ENCODE results near the gene THSD4.
"Not testable (repeated sequence)": the region's sequence is repeated elsewhere in the genome, so short reads cannot be mapped to it uniquely, and the experiment has no call there.

The THSD4 gene

DNA sequence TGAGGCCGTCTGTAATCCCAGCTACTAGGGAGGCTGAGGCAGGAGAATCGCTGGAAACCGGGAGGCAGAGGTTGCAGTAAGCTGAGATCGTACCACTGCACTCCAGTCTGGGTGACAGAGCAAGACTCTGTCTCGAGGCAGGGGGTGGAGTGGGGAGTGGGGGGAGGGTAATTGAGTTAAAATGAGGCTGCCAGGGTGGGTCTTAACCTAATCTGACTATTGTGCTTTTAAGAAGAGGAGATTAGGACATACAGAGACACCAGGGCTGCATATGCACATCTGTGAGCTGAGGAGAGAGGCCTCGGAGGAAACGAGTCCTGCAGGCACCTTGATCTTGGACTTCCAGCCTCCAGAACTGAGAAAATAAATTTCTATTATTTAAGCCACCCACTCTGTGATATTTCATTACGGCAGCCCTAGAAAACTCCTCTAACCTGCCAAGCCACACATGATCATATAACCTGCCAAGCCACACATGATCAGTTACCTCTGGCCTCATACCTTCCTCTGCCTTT lies 197.0 kb downstream of the THSD4 start:
- no peak overlapping the region for H3K27ac ChIP-seq (ENCODE audit: low read depth, low read length)
- no peaks in the 10 kb centered on the region for H3K27me3 ChIP-seq (ENCODE audit: control insufficient read depth in 1 of 2, insufficient read depth in 2 of 2, low read length in 2 of 2)
- no peak overlapping the region for H3K9ac ChIP-seq (ENCODE audit: low read length)
- no peaks in the 10 kb centered on the region for H3K4me1 ChIP-seq (ENCODE audit: insufficient read depth, low read length)
- no peaks in the 10 kb centered on the region for H3K9me3 ChIP-seq (ENCODE audit: low read length)
- no peak overlapping the region for H3K4me3 ChIP-seq (ENCODE audit: low read depth in 1 of 2, low read length in 2 of 2)
- H3K36me3 ChIP-seq (ENCODE audit: insufficient read depth, low read length): no peaks in the 10 kb centered on the region

DNA sequence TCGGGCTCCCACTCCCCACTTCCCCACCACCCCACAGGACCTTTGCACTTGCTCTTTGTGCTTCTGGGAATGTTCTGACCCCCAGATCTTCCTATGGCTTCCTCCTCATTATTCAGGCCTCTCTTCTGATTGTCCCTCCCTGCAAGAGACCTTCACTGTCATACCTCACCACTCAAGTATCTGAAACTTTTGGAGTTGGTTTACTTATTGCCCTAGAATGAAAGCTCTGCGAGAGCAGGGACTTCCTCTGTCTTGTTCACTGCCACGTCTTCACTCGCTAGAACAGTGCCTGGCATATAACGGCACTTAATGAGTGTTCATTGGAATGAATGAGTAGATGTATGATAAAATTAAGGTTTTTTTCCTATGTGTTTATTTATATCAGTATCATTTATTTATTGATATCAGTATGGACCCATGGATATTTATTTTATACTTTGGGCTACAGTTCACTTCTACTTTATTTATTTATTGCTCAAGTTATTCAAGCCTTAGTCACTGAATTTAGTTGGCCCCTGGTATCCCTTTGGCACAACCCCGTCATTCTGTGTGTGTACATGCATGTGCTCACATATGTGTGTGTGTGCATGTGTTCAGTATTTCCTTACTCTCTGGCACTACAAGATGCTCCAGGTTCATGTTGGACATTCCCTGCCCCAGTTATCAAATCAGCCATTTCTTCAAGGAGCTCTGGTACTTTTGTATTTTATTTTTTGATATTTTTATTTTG lies 197.6 kb downstream of the THSD4 start:
- no peaks in the 10 kb centered on the region for H3K27me3 ChIP-seq (ENCODE audit: control insufficient read depth in 1 of 2, insufficient read depth in 2 of 2, low read length in 2 of 2)
- H3K4me1 ChIP-seq (ENCODE audit: insufficient read depth, low read length): no peaks in the 10 kb centered on the region
- H3K36me3 ChIP-seq (ENCODE audit: insufficient read depth, low read length): no peaks in the 10 kb centered on the region
- H3K9ac ChIP-seq (ENCODE audit: low read length): no peak overlapping the region
- no peak overlapping the region for H3K27ac ChIP-seq (ENCODE audit: low read depth, low read length)
- H3K9me3 ChIP-seq (ENCODE audit: low read length): no peaks in the 10 kb centered on the region
- no peak overlapping the region for H3K4me3 ChIP-seq (ENCODE audit: low read depth in 1 of 2, low read length in 2 of 2)

- no peaks in the 10 kb centered on the region for H3K36me3 ChIP-seq (ENCODE audit: insufficient read depth, low read length)
- no peak overlapping the region for H3K27ac ChIP-seq (ENCODE audit: low read depth, low read length)
- H3K4me3 ChIP-seq (ENCODE audit: low read depth in 1 of 2, low read length in 2 of 2): no peak overlapping the region
- H3K4me1 ChIP-seq (ENCODE audit: insufficient read depth, low read length): no peaks in the 10 kb centered on the region
- no peaks in the 10 kb centered on the region for H3K27me3 ChIP-seq (ENCODE audit: control insufficient read depth in 1 of 2, insufficient read depth in 2 of 2, low read length in 2 of 2)
- no peak overlapping the region for H3K9ac ChIP-seq (ENCODE audit: low read length)
- no peaks in the 10 kb centered on the region for H3K9me3 ChIP-seq (ENCODE audit: low read length)
These were observed 198.5 kb downstream of the THSD4 start for GRCh38 chr15:71313806-71314205.

DNA sequence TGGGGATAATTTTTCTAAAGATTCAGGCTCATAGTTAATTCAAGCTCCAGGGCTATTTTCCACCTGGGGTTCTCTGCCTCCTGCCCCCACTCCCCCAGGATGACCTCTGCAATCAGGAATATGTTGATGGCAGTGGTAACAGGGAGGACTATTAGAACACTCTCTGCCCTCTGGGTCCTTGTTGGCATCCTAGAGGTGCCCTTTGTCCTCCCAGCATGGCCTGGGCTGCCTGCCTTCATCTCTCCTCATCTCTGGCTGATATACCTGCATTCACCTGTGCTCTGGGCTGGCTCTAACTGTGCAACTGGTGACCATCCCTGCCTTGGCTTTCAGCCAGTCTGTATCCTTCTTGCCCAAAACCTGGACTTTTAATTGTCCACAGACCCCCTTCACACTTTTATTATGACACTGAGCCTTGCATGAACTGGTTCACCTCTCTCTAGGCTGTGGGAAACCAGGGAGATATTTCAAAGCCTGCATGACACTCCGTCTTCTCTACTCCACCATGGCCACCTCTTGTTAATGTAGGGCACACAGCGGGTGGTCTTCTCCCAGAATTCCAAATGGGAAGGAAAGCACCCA lies 199.8 kb downstream of the THSD4 start:
- H3K27ac ChIP-seq (ENCODE audit: low read depth, low read length): no peak overlapping the region
- no peaks in the 10 kb centered on the region for H3K27me3 ChIP-seq (ENCODE audit: control insufficient read depth in 1 of 2, insufficient read depth in 2 of 2, low read length in 2 of 2)

GRCh38 chr15:71316911-71317310 lies 201.6 kb downstream of the THSD4 start:
- no peak overlapping the region for H3K4me3 ChIP-seq (ENCODE audit: low read depth in 1 of 2, low read length in 2 of 2)
- H3K4me1 ChIP-seq (ENCODE audit: insufficient read depth, low read length): no peaks in the 10 kb centered on the region
- no peaks in the 10 kb centered on the region for H3K36me3 ChIP-seq (ENCODE audit: insufficient read depth, low read length)
- no peak overlapping the region for H3K27ac ChIP-seq (ENCODE audit: low read depth, low read length)
- H3K9me3 ChIP-seq (ENCODE audit: low read length): no peaks in the 10 kb centered on the region
- H3K9ac ChIP-seq (ENCODE audit: low read length): no peak overlapping the region
- H3K27me3 ChIP-seq (ENCODE audit: control insufficient read depth in 1 of 2, insufficient read depth in 2 of 2, low read length in 2 of 2): no peaks in the 10 kb centered on the region

More for the DNA sequence above, 199.8 kb downstream of the THSD4 start:
- H3K4me1 ChIP-seq (ENCODE audit: insufficient read depth, low read length): no peaks in the 10 kb centered on the region
- H3K36me3 ChIP-seq (ENCODE audit: insufficient read depth, low read length): no peaks in the 10 kb centered on the region
- no peaks in the 10 kb centered on the region for H3K9me3 ChIP-seq (ENCODE audit: low read length)
- H3K9ac ChIP-seq (ENCODE audit: low read length): no peak overlapping the region
- no peak overlapping the region for H3K4me3 ChIP-seq (ENCODE audit: low read depth in 1 of 2, low read length in 2 of 2)

DNA sequence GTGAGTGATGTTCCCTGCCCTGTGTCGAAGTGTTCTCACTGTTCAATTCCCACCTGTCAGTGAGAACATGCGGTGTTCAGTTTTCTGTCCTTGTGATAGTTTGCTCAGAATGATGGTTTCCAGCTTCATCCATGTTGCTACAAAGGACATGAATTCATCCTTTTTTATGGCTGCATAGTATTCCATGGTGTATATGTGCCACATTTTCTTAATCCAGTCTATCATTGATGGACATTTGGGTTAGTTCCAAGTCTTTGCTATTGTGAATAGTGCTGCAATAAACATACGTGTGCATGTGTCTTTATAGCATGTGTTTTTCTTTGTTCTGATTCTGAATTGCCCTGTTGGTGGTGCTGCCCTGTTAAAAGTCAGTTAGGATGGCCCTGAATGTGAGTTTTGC lies 204.2 kb downstream of the THSD4 start:
- not testable (repeated sequence) for H3K27me3 ChIP-seq (ENCODE audit: control insufficient read depth in 1 of 2, insufficient read depth in 2 of 2, low read length in 2 of 2); H3K4me3 ChIP-seq (ENCODE audit: low read depth in 1 of 2, low read length in 2 of 2); H3K9me3 ChIP-seq (ENCODE audit: low read length); H3K27ac ChIP-seq (ENCODE audit: low read depth, low read length); H3K4me1 ChIP-seq (ENCODE audit: insufficient read depth, low read length); H3K9ac ChIP-seq (ENCODE audit: low read length); H3K36me3 ChIP-seq (ENCODE audit: insufficient read depth, low read length)

GRCh38 chr15:71319935-71320334 lies 204.7 kb downstream of the THSD4 start:
- H3K4me3 ChIP-seq (ENCODE audit: low read depth in 1 of 2, low read length in 2 of 2): no peak overlapping the region
- H3K27me3 ChIP-seq (ENCODE audit: control insufficient read depth in 1 of 2, insufficient read depth in 2 of 2, low read length in 2 of 2): no peaks in the 10 kb centered on the region
- H3K4me1 ChIP-seq (ENCODE audit: insufficient read depth, low read length): no peaks in the 10 kb centered on the region
- no peak overlapping the region for H3K9ac ChIP-seq (ENCODE audit: low read length)
- no peaks in the 10 kb centered on the region for H3K36me3 ChIP-seq (ENCODE audit: insufficient read depth, low read length)
- H3K9me3 ChIP-seq (ENCODE audit: low read length): no peaks in the 10 kb centered on the region
- no peak overlapping the region for H3K27ac ChIP-seq (ENCODE audit: low read depth, low read length)

DNA sequence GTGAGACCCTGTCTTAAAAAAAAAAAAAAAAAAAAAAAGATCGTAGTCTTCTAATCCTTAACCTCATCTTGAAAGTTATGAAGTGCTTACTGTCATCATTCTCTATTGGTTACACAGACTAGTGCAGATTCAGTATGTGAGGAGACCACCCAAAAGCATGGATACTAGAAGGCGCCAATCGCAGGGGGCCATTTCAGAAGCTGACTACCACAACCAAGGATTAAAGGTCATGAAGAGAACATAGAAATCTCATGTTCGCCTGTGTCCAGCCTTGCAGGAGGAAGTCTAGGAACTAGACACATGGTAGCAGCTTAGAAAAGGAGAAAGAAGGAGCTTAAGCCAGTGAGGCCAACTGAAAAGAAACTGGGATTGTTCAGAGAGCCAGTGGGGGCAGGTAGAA lies 207.8 kb downstream of the THSD4 start:
- H3K36me3 ChIP-seq (ENCODE audit: insufficient read depth, low read length): no peaks in the 10 kb centered on the region
- no peak overlapping the region for H3K4me3 ChIP-seq (ENCODE audit: low read depth in 1 of 2, low read length in 2 of 2)
- H3K9me3 ChIP-seq (ENCODE audit: low read length): no peaks in the 10 kb centered on the region
- H3K27me3 ChIP-seq (ENCODE audit: control insufficient read depth in 1 of 2, insufficient read depth in 2 of 2, low read length in 2 of 2): no peaks in the 10 kb centered on the region
- H3K9ac ChIP-seq (ENCODE audit: low read length): no peak overlapping the region
- H3K27ac ChIP-seq (ENCODE audit: low read depth, low read length): no peak overlapping the region
- H3K4me1 ChIP-seq (ENCODE audit: insufficient read depth, low read length): no peaks in the 10 kb centered on the region

DNA sequence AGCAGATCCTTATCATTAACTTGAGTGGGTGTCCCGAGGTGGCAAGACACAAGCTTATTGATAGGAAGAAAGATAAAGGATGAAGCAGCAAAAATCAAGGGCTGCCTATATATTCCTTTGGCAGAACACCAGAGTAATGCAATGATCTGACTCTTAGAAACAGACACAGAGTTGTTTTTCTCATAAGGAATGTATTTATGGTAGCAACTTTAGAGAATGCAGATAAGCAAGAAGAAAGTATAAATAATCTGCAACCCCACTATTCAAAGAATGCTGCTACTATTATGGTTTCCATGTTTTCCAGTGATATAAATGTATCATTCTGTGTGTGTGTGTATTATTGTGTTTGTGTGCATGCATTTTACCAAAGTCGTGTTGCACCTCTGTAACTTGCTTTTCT lies 208.3 kb downstream of the THSD4 start:
- Histone ChIP-seq H3K36me3 (ENCODE audit: insufficient read depth, low read length) (no peaks in the 10 kb centered on the region), H3K4me1 (ENCODE audit: insufficient read depth, low read length) (peaks cover 4% of the 10 kb centered on the region), H3K9me3 (ENCODE audit: low read length) (no peaks in the 10 kb centered on the region), H3K4me3 (ENCODE audit: low read depth in 1 of 2, low read length in 2 of 2) (no peak overlapping the region), H3K27ac (ENCODE audit: low read depth, low read length) (no peak overlapping the region), H3K27me3 (ENCODE audit: control insufficient read depth in 1 of 2, insufficient read depth in 2 of 2, low read length in 2 of 2) (no peaks in the 10 kb centered on the region), H3K9ac (ENCODE audit: low read length) (no peak overlapping the region)

DNA sequence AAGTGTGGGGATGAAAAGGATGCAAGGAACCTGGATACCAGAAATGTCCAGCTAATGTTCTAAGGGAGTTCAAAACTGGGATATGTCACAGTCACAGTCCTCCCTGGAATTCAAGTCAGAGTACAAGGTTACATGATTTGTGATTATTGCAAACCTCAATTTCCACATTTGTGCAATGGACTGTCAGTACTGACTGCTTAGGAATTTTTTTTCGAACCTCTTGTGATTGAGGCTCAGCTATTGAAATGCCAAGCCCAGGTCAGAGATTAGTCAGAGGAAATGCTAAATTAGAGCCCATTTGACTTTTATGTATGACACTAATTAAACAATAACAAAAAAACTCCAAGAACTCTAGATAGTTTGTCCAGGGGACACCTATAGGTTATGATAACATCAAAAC lies 210.2 kb downstream of the THSD4 start:
- Histone ChIP-seq H3K27me3 (ENCODE audit: control insufficient read depth in 1 of 2, insufficient read depth in 2 of 2, low read length in 2 of 2) (no peaks in the 10 kb centered on the region), H3K9me3 (ENCODE audit: low read length) (no peaks in the 10 kb centered on the region), H3K36me3 (ENCODE audit: insufficient read depth, low read length) (no peaks in the 10 kb centered on the region), H3K9ac (ENCODE audit: low read length) (no peak overlapping the region), H3K4me1 (ENCODE audit: insufficient read depth, low read length) (peaks cover 14% of the 10 kb centered on the region), H3K27ac (ENCODE audit: low read depth, low read length) (no peak overlapping the region), H3K4me3 (ENCODE audit: low read depth in 1 of 2, low read length in 2 of 2) (no peak overlapping the region)

DNA sequence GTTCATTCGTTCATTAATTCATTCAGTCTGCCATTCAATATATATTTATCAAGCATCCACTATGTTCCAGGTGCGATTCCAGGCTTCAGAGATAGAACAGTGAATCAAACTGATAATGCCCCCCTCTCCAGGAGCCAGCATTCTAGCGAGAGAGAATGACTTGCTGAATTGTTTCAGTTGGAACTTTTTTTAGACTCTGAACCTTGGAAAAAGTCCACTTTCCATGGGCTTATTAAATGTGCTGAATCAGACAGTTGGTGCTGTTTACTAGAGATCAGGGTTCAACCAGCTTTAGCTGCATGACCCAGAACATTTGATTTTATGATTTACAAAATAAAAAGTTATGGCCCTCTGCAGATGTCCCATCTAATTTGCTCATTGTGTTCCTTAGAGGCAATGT lies 213.2 kb downstream of the THSD4 start:
- no peak overlapping the region for H3K4me3 ChIP-seq (ENCODE audit: low read depth in 1 of 2, low read length in 2 of 2)
- no peaks in the 10 kb centered on the region for H3K9me3 ChIP-seq (ENCODE audit: low read length)
- H3K36me3 ChIP-seq (ENCODE audit: insufficient read depth, low read length): no peaks in the 10 kb centered on the region
- no peaks in the 10 kb centered on the region for H3K27me3 ChIP-seq (ENCODE audit: control insufficient read depth in 1 of 2, insufficient read depth in 2 of 2, low read length in 2 of 2)
- no peak overlapping the region for H3K9ac ChIP-seq (ENCODE audit: low read length)
- H3K4me1 ChIP-seq (ENCODE audit: insufficient read depth, low read length): peaks cover 14% of the 10 kb centered on the region
- H3K27ac ChIP-seq (ENCODE audit: low read depth, low read length): no peak overlapping the region

DNA sequence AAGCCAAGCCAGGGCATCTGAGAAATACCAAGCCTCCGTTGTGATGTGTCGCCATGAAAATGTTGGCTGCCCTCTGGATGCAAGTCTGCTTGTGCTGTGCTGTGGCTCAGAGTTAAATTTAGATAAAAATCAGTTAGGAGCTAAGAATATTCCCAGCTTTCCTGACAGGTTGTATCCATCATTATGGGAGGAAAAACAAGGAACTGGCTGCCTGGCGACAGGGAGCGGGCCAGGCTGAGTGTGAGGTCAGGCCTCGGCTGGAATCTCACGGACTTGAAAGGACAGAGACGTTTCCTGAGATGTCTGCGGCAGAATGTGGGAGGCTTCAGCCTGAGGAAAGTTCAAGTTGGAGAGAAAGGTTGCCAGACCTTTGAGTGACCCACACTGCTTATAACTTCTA lies 213.8 kb downstream of the THSD4 start:
- Histone ChIP-seq H3K4me3 (ENCODE audit: low read depth in 1 of 2, low read length in 2 of 2) (no peak overlapping the region), H3K9me3 (ENCODE audit: low read length) (no peaks in the 10 kb centered on the region), H3K27me3 (ENCODE audit: control insufficient read depth in 1 of 2, insufficient read depth in 2 of 2, low read length in 2 of 2) (no peaks in the 10 kb centered on the region), H3K4me1 (ENCODE audit: insufficient read depth, low read length) (peaks cover 14% of the 10 kb centered on the region), H3K9ac (ENCODE audit: low read length) (no peak overlapping the region), H3K36me3 (ENCODE audit: insufficient read depth, low read length) (no peaks in the 10 kb centered on the region), H3K27ac (ENCODE audit: low read depth, low read length) (no peak overlapping the region)

Data from muscle layer of colon (tissue), 2 donors.